ENCODE results near the gene LRRC45.
"Not testable (repeated sequence)": the region's sequence is repeated elsewhere in the genome, so short reads cannot be mapped to it uniquely, and the experiment has no call there.

LRRC45 gene

DNA sequence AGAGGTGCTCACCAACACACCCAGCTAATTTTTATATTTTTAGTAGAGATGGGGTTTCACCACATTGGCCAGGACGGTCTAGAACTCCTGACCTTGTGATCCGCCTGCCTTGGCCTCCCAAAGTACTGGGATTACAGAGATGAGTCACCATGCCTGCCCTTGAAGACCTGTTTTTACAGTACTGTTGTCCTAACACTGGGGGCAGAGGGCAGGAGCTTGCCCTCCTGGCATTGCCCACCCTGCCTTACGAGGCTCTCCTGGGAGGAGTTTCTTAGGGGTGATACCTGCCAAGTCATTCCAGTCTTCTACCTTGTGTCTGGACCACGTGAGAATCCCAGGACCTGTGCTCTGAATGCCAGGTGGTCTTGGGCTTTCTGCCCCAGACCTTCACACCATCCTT is 43.0 kb upstream of the LRRC45 start:
- Mint-ChIP-seq H3K4me1 (peaks cover 16% of the 10 kb centered on the region), H3K27ac (no peak overlapping the region), H3K27me3 (ENCODE audit: low read depth) (no peaks in the 10 kb centered on the region), H3K36me3 (ENCODE audit: low read depth) (peaks cover 16% of the 10 kb centered on the region), H3K9me3 (peaks cover under 1% of the 10 kb centered on the region), H3K4me3 (peak overlapping the region; percentile 80 to 87 (median 83))
- TF ChIP-seq, protein P1, sequence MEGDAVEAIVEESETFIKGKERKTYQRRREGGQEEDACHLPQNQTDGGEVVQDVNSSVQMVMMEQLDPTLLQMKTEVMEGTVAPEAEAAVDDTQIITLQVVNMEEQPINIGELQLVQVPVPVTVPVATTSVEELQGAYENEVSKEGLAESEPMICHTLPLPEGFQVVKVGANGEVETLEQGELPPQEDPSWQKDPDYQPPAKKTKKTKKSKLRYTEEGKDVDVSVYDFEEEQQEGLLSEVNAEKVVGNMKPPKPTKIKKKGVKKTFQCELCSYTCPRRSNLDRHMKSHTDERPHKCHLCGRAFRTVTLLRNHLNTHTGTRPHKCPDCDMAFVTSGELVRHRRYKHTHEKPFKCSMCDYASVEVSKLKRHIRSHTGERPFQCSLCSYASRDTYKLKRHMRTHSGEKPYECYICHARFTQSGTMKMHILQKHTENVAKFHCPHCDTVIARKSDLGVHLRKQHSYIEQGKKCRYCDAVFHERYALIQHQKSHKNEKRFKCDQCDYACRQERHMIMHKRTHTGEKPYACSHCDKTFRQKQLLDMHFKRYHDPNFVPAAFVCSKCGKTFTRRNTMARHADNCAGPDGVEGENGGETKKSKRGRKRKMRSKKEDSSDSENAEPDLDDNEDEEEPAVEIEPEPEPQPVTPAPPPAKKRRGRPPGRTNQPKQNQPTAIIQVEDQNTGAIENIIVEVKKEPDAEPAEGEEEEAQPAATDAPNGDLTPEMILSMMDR (IDR thresholded peaks at IDR 0.05; ENCODE audit: unreplicated experiment in 3 of 3), result no peak

- Mint-ChIP-seq H3K9me3 (no peaks in the 10 kb centered on the region), H3K27ac (no peak overlapping the region), H3K4me3 (peak overlapping the region in 2 of 3 experiments; percentile 80 to 87), H3K36me3 (ENCODE audit: low read depth) (peaks cover 18% of the 10 kb centered on the region), H3K4me1 (peaks cover 16% of the 10 kb centered on the region), H3K27me3 (ENCODE audit: low read depth) (no peaks in the 10 kb centered on the region)
- TF ChIP-seq, protein P1 (IDR thresholded peaks at IDR 0.05; ENCODE audit: unreplicated experiment in 3 of 3), result no peak
Observed at GRCh38 chr17:81980707-81981343, 42.3 kb upstream of the LRRC45 start.

DNA sequence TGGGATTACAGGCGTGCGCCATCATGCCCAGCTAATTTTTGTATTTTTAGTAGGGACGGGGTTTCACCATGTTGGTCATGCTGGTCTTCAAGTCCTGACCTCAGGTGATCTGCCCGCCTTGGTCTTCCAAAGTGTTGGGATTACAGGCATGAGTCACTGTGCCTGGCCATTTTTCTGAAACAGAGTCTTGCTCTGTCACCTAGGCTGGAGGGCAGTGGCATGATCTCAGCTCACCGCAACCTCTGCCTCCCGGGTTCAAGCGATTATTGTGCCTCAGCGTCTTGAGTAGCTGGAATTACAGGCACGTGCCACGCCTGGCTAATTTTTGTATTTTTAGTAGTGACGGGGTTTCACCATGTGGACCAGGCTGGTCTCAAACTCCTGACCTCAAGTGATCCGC is 41.6 kb upstream of the LRRC45 start:
- not testable (repeated sequence) for H3K4me3 Mint-ChIP-seq; H3K27me3 Mint-ChIP-seq (ENCODE audit: low read depth)

DNA sequence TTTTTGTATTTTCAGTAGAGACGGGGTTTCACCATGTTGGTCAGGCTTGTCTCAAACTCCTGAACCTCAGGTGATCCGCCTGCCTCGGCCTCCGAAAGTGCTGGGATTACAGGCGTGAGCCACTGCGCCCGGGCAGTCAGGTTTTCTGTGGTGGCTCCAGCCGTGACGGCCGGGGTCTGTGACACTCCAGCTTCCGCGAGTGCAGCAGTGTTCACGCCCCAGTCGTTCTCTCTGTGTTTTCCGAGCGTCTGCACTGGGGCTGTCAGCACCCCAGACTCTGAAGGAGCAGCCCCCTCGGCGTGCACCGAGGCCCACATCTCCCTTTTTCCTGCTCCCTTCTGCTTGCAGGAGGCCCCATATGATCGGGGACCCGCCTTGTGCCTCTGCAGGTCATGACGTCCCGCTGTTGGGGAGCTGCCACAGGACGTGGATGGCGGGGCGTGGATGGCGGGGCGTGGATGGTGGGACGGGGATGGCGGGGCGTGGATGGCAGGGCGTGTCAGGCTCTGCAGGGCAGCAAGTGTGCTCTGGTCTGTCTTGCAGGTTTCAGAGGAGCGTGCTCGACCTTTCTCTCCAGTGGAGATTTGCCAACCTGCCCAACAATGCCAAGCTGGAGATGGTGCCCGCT is 40.0 kb upstream of the LRRC45 start:
- H3K4me1 Mint-ChIP-seq, result peaks cover 11% of the 10 kb centered on the region
- H3K4me3 Mint-ChIP-seq, result no peak overlapping the region
- H3K27ac Mint-ChIP-seq, result no peak overlapping the region
- H3K36me3 Mint-ChIP-seq (ENCODE audit: low read depth), result peaks cover 25% of the 10 kb centered on the region
- H3K27me3 Mint-ChIP-seq (ENCODE audit: low read depth), result no peaks in the 10 kb centered on the region
- H3K9me3 Mint-ChIP-seq, result no peaks in the 10 kb centered on the region
- TF ChIP-seq, protein P1 (IDR thresholded peaks at IDR 0.05; ENCODE audit: unreplicated experiment in 3 of 3), result no peak

More for the DNA sequence above, 41.6 kb upstream of the LRRC45 start:
- peaks cover 20% of the 10 kb centered on the region for H3K36me3 Mint-ChIP-seq (ENCODE audit: low read depth)
- not testable (repeated sequence) for H3K27ac Mint-ChIP-seq, H3K9me3 Mint-ChIP-seq
- peaks cover 11% of the 10 kb centered on the region for H3K4me1 Mint-ChIP-seq

DNA sequence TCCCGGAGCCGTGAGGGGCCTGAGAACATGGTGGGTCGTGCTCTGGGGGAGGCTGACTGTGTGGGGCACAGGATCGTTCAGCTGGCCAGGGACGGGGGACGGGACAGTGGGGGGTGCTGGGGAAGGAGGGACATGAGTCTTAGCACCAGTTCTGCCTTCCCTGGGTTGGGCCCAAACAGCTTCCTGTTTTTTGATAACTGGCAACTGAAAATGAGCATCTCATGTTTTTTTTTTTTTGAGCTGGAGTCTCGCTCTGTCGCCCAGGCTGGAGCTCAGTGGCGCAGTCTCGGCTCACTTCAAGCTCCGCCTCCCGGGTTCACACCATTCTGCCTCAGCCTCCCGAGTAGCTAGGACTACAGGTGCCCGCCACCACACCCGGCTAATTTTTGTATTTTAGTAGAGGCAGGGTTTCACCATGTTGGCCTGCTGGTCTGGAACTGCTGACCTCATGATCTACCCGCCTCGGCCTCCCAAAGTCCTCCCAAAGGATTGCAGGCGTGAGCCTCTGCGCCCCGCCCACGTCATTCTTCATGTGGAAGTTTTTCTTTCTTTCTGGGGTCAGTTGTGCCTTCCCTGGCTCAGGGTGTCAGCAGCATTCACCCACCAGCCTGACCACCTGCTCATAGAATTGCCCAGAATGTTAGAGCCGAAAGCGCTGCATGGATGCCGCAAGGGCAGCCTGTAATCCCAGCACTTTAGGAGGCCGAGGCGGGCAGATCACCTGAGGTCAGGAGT is 39.3 kb upstream of the LRRC45 start:
- TF ChIP-seq, protein P1 (IDR thresholded peaks at IDR 0.05; ENCODE audit: unreplicated experiment in 3 of 3), result no peak
- H3K4me1 Mint-ChIP-seq, result peaks cover 8% of the 10 kb centered on the region
- no peak overlapping the region for H3K4me3 Mint-ChIP-seq
- H3K9me3 Mint-ChIP-seq, result no peaks in the 10 kb centered on the region
- H3K27me3 Mint-ChIP-seq (ENCODE audit: low read depth), result no peaks in the 10 kb centered on the region
- H3K36me3 Mint-ChIP-seq (ENCODE audit: low read depth), result peaks cover 25% of the 10 kb centered on the region
- no peak overlapping the region for H3K27ac Mint-ChIP-seq

DNA sequence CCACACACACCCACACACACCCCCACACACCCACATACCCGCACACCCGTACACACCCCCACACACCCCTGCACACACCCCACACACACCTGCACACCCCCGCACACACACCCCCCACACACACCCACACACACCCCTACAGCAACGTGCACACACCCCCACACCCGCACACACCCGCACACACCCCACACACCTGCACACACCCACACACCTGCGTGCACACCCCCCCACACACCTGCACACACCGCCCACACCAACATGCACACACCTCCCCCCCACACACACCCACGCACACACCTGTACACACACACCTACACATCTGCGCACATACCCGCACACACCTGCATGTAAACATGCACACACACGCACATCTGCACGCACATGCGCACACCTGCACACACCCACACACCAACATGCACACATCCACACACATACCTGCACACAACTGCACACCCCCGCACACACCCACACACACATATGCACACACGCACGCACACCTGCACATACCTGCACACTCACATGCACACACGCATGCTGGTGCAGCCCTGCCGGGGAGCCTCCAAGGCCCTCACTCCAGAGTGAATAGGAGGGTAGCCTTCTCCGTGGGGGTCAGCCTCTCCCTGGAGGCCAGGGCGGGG is 38.2 kb upstream of the LRRC45 start:
- H3K36me3 Mint-ChIP-seq (ENCODE audit: low read depth), result peaks cover 26% of the 10 kb centered on the region
- H3K27ac Mint-ChIP-seq, result no peak overlapping the region
- H3K4me3 Mint-ChIP-seq, result peak overlapping the region in 1 of 3 experiments; percentile 23
- TF ChIP-seq, protein P1 (IDR thresholded peaks at IDR 0.05; ENCODE audit: unreplicated experiment in 3 of 3), result no peak
- no peaks in the 10 kb centered on the region for H3K4me1 Mint-ChIP-seq
- H3K27me3 Mint-ChIP-seq (ENCODE audit: low read depth), result no peaks in the 10 kb centered on the region
- no peaks in the 10 kb centered on the region for H3K9me3 Mint-ChIP-seq
